ENCODE results near the gene NOS1.

Gene NOS1

DNA sequence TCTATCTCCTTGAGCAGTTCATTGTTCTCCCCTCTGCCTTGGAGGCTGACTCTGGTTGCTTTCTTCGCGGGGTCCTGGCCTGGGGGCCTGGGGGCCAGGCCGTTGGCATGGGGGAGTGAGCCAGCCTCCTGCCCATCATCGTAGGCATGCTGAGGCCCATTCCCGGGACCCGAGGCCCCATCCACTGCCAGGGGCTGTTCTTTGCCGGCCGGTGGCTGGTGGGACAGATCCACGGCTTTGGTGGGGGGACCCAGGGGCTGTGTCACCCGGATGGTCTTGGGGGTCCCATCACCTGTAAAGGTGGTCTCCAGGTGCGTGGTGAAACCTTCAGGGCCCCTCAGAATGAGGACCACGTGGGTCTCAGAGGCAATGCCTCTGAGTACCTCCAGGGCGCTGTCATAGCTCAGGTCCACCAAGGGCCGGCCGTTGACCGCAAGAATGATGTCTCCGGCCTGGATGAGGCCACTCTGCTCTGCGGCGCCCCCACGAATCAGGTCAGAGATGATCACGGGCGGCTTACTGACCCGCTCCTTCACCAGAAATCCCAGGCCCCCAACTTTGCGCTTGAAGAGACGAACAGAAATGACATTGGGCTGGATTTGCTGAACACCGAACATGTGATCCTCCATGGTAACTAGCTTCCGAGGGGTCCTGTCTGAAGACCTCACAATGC lies 30.8 kb downstream of the NOS1 start:
- DNase-seq (ENCODE audit: low spot score): no peak

DNA sequence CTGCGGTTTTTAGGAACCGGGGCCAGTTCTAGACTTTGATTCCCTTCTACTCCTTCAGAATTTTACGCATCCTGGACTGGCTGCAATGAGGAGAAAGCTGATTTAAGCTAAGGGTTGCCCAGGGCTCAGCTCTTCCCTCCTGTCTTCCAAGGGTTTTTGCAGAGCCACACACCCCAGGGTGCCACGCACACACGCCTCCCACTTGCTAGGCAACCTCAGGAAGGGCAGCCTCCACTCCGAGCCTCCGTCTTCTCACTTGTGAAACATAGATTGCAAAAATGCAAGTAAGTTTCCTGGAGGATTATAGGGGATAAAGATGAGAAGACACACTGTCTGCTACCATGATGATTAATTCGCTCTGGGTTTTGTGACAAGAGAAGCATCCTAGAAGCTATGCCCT lies 31.7 kb downstream of the NOS1 start:
- no peak for DNase-seq (ENCODE audit: low spot score)

GRCh38 chr12:117328556-117329100 lies 32.8 kb downstream of the NOS1 start:
- DNase-seq (ENCODE audit: low spot score): no peak

DNA sequence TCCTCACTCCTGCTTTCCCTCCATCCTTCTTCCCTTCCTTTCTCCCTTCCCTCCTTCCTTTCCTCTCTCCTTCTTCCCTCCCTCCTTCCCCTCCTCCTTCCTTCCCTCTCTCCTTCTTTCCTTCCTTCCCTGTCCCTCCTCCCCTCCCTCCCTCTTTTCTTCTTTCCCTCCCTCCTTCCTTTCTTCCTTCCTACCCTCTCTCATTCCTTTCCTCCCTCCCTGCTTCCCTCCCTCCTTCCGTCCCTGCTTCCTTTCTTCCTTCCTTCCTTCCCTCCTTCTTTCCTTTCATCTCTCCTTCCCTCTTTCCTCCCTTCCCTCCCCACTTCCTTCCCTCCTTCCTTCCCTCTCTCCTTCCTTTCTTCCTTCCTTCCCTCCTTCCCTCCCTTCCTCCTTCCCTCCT lies 39.0 kb downstream of the NOS1 start:
- DNase-seq (ENCODE audit: low spot score): no peak

GRCh38 chr12:117321572-117321971 lies 39.9 kb downstream of the NOS1 start:
- DNase-seq (ENCODE audit: low spot score): no peak

- DNase-seq (ENCODE audit: low spot score): no peak
Measured at GRCh38 chr12:117318591-117318990, 42.8 kb downstream of the NOS1 start.

GRCh38 chr12:117316336-117316735 lies 45.1 kb downstream of the NOS1 start:
- no peak for DNase-seq (ENCODE audit: low spot score)

GRCh38 chr12:117313926-117314325 lies 47.5 kb downstream of the NOS1 start:
- DNase-seq (ENCODE audit: low spot score): no peak

GRCh38 chr12:117312770-117313169 lies 48.7 kb downstream of the NOS1 start:
- no peak for DNase-seq (ENCODE audit: low spot score)

DNA sequence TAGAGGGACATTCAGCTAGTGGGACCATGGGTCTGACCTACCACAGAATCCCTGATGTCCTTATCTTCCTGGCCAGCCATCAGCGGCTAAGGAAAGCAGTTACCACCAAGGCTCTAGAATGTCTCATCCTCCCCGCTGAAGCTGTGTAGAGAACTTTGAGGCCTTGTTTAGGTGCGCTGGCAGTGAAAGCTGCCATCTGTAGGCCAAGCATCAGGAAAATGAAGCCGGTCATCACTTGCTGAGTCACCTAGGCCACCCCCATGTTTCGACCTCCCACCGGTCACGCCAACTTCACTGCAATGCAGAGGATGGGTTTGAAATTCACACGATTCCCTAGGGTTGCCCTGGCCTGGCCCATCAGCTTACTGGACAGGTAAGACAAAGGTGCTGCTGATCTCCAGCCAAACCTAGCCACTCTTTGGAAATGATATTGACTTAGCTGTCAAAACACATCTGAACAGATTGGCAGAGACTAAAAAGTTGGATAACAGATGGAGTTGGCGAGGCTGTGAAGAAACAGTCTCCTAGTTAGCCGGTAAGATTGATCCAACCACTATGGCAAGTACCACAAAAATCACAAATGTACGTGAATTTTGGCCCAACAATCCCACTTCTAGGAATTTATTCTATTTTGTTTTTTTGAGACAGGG lies 52.0 kb downstream of the NOS1 start:
- no peak for DNase-seq (ENCODE audit: low spot score)

GRCh38 chr12:117300174-117300573 lies 61.3 kb downstream of the NOS1 start:
- no peak for DNase-seq (ENCODE audit: low spot score)

DNA sequence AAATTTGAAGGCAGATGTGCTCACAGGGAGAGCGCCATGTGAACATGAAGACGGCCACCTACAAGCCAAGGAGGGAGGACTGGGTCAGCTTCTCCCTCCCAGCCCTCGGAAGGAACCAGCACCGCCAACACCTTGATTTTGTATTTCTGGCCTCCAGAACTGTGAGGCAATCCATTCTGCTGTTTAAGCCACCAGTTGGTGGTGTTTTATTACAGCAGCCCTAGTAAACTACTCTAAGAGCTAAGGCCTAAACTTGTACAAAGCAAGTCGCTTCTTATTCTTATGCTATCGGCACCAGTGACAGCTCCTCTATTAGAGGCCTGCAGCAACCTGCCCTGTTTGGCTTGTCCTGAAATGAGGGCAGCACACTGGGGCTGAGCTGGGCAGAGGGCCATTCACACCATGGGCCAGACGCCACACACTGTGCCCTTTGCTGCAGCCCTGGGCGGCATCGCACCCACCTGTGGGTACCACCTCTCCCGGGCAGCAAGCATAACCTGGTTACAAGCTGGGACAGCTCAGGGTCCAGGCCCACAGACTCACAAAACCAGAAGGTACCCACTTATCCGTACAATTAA lies 62.7 kb downstream of the NOS1 start:
- no peak for DNase-seq (ENCODE audit: low spot score)

- no peak for DNase-seq (ENCODE audit: low spot score)
Measured at GRCh38 chr12:117298191-117298590, 63.2 kb downstream of the NOS1 start.

DNA sequence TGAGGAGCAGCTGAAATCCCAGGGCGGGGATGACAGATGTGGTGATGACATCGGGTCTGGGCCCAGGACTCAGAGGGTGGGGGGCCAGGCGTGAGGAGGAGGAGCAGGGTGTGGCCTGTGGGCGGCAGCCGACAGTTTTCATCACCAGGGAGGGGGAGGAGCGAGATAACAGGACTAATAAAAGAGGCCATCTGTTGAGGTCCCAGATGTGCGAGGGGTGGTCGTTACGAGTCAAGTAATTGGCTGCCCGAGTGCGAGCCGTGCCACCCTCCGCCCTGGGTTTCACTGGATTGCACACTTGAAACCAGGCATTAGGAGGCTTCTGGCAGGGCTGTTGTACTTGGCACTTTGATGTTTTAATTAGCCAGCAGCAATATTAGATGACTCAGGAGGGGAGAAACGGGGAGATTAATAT lies 67.2 kb downstream of the NOS1 start:
- DNase-seq (ENCODE audit: low spot score): no peak

DNA sequence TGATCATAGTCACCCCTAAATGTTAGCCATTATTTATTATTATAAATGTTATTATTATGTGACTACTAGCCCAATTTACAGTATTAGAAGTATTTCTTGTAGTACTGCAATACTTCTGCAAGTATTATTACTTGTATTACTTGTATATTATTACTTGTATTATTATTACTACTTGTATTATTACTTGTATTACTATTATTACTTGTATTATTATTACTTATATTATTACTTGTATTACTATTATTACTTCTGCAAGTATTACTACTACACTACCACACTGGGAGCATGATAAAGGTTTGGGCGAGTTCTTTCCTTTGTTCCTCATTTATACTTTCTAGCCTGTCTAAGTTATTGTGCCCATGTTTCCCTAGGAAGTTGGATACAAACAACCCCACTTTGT lies 67.9 kb downstream of the NOS1 start:
- no peak for DNase-seq (ENCODE audit: low spot score)

DNA sequence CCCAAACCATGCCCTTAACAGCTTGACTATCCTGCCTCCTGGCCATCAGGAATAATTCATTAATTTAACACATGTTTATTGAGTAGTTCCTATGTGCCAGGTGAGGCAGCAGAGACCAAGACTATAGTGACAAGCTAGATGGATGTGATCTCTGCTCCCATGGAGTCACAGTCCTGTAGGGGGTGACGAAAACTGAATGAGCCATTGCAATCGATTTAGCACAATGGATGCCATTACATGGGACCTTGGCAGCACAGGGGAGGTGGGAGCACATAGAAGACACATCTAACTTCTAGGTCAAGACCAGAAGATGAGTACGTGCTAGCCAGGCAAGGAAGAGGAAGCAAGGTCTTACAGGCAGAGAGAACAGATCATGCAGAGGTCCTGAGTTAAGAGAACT lies 68.7 kb downstream of the NOS1 start:
- no peak for DNase-seq (ENCODE audit: low spot score)

DNA sequence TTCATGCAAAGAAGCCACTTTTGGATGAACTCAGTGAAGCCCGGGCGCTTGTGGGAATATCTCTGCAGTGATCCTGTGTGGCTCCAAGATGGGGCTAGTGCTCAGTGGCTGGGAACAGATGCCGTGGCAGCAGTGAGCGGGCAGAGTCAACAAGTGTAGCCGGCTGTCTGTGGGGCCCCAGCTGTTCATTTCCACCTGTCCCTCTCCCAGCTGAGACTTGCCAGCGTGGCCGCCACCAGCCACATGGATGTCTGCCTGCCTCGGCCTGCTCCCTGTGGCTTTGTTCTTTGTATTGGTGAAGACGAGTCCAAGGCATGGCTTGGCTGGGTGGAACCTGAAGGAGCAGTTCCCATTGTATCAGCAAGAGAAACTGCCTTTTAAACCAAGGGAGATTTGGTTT lies 77.3 kb downstream of the NOS1 start:
- DNase-seq (ENCODE audit: low spot score): no peak

- no peak for DNase-seq (ENCODE audit: low spot score)
Measured at GRCh38 chr12:117282490-117282889, 78.9 kb downstream of the NOS1 start.

GRCh38 chr12:117280019-117280680 lies 81.3 kb downstream of the NOS1 start:
- no peak for DNase-seq (ENCODE audit: low spot score)

DNA sequence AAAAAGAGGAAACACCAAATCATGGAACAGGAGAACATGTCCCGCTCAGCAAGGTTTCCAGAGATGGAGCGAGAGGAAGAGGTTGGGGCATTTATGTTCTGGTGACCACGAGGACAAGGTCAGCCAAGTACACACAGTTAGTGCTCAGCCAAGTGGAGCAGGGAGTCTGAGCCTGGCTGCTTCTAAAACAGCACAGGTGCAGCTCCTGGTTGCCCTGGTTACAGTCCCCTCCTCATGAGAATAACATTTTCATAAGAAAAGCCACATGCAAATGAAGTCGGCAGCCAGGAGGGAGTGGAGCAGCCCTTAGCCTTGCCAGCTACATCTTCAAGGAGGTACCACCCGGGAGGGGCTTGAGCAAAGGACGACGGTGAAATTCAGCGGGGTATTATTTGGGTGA lies 81.8 kb downstream of the NOS1 start:
- DNase-seq (ENCODE audit: low spot score): no peak

DNA sequence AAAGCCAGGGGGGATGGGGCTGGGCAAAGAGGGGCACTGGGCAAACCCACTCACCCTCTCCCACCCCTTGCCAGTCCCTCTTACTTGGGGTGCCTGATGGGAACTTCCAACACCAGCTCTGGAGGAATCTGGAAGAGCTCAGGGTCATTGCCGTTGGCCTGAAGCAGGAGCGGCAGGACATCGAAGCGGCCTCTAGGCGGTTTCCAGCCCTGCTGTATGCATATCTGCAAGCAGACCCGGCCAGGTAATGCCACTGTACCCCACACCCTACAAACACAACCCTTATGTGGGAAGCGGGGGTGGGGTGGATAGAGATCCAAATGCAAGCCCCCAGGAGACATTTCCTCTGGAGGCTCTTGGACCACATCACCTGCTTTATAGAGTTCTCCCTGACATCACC lies 83.6 kb downstream of the NOS1 start:
- no peak for DNase-seq (ENCODE audit: low spot score)

DNA sequence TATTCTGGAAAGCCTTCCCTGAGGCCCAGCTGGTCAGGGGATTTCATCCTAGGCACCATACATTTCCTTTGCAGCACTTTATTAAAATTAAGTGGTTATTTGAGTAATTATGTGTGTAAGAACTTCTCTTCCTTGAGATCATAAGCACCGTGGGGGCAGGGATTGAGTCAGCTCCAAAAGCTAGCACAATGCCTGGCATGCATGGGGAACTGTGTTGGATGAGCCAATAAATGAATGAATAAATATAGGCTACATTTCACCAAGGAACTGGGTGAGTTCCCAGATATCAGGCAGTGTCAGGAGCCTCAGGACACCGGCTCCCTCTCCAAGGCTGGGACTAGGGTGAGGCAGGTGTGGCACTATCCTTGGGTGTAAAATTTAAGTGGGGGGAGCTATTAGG lies 88.3 kb downstream of the NOS1 start:
- DNase-seq (ENCODE audit: low spot score): no peak

DNA sequence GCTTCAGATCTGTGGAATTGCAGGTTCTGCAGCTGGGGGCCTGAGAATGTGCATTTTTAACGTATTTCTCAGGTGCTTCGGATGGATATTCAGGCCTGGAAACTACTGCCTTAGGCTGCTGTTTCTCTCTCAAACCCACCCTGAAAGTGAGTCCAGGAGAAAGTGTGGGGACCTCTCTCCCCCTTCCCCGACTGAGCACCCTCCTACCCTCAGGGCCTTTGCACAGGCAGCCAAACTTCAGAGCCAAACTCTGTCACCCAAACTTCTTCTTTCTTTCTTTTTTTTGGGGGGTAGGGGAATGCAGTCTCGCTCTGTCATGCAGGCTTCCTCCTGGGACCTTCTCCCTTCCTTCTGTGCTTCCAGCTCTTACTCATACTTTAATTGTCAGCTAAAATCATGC lies 88.7 kb downstream of the NOS1 start:
- DNase-seq (ENCODE audit: low spot score): no peak
